ENCODE results near the gene GRAMD1B.

The GRAMD1B gene

GRCh38 chr11:123478352-123478987, 48.4 kb downstream of the GRAMD1B start:
- DNase-seq: peak; percentile 76

GRCh38 chr11:123479048-123479837, 49.2 kb downstream of the GRAMD1B start:
- DNase-seq: no peak

DNA sequence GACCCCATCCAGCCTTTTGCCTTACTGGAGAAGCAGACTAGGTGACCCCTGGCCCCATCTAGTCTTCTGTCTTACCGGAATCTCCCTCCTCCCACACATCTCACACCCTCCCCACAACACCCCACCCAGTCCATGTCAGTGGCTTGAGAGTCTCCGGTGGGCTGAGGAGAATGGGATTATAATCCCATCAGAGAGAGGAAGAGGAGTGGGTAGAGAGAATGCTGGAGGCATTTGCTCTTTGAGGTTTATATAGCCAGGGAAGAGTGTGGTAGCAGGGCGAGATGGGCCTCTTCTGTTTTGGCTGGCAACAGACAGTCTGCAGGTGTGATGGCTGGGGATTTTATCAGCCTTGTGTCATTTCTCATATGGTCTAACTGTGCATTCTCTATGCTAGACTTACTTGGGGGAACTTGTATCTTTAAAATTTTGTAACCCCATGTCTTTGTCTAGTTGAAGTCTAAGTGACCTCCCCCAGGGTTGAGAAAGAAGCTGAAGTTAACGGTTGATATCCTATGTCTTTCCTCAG, 50.3 kb downstream of the GRAMD1B start:
- DNase-seq: no peak

- DNase-seq: no peak
Observed at GRCh38 chr11:123480882-123481281, 50.8 kb downstream of the GRAMD1B start.

DNA sequence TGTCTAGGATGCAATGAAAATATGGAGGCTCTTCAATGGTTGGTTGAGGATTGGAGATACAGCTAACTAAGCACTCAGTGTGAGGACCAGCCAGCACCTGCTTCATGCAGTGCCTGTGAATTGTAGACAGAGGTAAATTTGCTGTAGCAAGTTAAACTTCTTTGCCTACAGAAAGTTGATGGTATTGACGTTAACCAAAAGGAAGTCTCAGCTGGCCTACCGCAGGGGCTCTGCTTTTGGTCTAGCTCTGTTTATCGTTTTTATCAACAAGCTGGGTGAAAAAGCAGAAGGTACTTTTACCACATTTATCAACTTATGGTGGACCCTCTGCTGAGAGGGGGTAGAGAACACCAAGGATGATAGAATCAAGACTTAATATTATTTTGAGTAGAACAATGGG, 51.6 kb downstream of the GRAMD1B start:
- no peak for DNase-seq

- DNase-seq: no peak
Observed at GRCh38 chr11:123482218-123482617, 52.1 kb downstream of the GRAMD1B start.

DNA sequence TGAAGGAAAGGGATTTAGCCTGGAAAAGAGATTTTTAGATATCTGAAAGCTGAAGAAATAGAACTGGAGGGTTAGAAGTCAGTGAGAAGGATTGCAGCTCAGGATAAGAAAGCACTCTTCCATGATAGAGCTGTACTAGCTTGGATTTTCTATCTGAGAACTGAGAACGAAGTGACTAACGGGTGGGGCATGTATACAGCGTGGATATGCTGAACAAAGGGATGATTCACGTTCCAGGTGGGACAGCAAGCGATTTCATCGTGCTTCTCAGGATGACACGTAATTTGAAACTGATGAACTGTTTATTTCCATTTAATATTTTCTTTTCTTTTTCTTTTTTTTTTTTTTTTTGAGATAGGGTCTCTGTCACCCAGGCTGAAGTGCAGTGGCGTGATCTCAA, 53.0 kb downstream of the GRAMD1B start:
- no peak for DNase-seq

- no peak for DNase-seq
Observed at GRCh38 chr11:123483466-123483865, 53.4 kb downstream of the GRAMD1B start.

DNA sequence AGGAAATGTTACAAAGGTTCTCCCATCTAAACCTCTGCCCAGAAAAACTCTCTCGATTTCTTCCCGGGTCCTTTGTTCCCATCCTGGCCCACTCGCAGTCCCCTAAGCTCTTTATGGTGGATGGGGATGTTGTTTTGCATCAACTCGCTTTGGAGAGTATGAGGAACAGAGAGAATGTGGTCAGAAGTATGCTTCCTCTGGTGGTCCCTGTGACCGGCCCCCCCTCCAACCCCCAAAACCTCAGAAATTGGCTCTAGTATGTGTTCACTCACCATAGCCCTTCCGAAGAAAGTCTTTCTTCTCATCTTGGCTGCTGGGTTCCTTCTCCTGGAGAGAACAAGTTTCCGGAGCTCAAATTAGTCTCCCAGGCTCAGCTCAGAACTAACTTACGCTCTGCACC, 54.4 kb downstream of the GRAMD1B start:
- DNase-seq: no peak

- no peak for DNase-seq
Observed at GRCh38 chr11:123487157-123487744, 57.2 kb downstream of the GRAMD1B start.

DNA sequence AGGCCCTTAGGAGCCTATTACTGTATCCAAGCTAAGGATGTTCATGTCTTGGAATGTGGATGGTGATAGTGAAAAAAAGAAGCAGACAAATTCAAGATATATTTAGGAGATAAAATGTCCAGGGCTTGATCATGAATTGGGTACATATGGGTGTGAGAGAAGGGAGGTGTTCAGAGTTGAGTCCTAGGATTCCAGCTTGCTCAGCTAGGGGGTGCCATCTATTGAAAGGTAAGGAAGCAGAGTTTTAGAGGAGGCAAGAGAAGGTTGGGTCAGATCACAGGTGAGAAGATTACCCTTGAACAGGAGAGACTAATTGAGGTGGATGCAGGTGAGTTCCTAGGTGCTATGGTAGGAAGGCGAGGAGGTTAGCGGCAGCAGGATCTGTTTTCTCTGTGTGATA, 60.5 kb downstream of the GRAMD1B start:
- DNase-seq: no peak

DNA sequence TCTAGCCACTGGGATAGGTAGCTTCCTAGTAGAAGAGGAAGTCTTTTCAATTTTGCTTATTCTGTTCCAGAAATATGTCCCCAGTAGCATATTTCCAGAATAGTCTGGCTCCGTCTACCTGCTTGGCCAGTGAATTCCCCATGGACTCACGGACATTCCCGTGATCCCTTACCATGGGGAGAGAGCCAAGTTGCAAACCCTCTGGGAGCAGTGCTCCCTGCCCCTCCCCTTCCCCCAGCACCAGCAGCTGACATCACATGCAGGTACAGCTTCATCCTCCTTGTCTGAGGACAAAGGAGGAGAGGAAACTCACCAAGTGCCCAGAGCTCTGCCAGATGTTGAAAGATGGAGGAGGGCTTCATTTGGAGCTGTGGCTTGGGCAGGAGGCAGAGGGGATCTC, 61.2 kb downstream of the GRAMD1B start:
- DNase-seq: no peak

GRCh38 chr11:123493349-123494063, 63.4 kb downstream of the GRAMD1B start:
- no peak for DNase-seq

- no peak for DNase-seq
Observed at GRCh38 chr11:123494195-123495050, 64.4 kb downstream of the GRAMD1B start.

- DNase-seq: no peak
Observed at GRCh38 chr11:123504401-123504800, 74.3 kb downstream of the GRAMD1B start.

DNA sequence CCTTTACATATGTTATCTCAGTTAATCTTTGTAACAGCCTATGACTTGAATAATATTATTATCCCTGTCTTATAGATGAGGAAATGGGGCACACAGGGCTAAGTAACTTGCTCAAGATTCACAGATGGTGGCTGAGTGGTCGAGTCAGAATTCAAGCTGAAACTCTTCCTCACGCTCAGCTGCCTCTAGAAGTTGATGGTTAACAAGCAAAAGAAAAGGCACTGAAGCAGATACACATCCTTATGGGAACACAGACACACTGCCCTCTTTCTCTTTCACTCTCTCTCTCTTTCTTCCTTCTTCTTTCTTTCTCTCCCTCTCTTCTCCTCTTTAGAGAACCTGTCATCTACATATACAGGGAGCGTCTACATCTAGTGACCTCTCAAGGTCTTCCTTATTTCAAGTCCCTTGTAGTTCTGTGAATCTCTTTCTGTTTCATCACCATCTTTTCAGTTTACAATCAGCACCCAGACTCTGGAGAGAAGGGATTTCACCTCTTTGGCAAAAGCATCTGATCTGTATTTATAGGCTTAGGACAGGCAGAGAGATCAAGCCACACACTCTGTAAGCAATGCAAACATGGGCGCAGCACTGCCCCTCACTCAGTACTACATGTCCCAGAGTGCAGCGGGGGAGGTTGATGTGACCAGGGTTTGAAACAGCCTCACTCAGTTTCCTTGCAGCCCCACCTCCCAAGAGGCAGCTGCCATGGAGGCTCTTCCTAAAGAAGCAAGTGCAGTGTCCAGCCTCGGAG, 75.7 kb downstream of the GRAMD1B start:
- DNase-seq: no peak

- no peak for DNase-seq
Observed at GRCh38 chr11:123507043-123507442, 77.0 kb downstream of the GRAMD1B start.

- DNase-seq: peak; percentile 10
Observed at GRCh38 chr11:123509737-123510578, 79.9 kb downstream of the GRAMD1B start.

GRCh38 chr11:123510579-123510905, 80.5 kb downstream of the GRAMD1B start:
- no peak for DNase-seq

GRCh38 chr11:123511037-123511870, 81.2 kb downstream of the GRAMD1B start:
- peak; percentile 88 for DNase-seq

All from NCI-H2081 treated with DMSO at 0.1 percent for 48 hours (cell line).